LNCaP clone FGC (cell line): ENCODE results near the gene ARHGAP22.

Experiments used
- DNase-seq: peaks from one replicate; pipeline ENCODE4 v3.0.0-alpha.2; 2011; ENCODE audit warnings: low read depth
- H3K4me3 ChIP-seq: 2 replicates; pipeline ENCODE4 v1.5.1; 2011; ENCODE audit warnings: mild to moderate bottlenecking, low read depth, low read length, control low read depth
- CTCF ChIP-seq: IDR thresholded peaks from 2 replicates; pipeline ENCODE4 v1.5.1; 2012; ENCODE audit warnings: mild to moderate bottlenecking; ENCODE audit not compliant: control insufficient read depth, insufficient read depth; ENCODE audit errors: extremely low read depth

The ARHGAP22 gene

GRCh38 chr10:48612236-48612943 is 7.5 kb upstream of the ARHGAP22 start:
- no peak for DNase-seq
- no peak for TF ChIP-seq CTCF
- H3K4me3 ChIP-seq, result no peak overlapping the region

GRCh38 chr10:48611133-48611532 is 6.3 kb upstream of the ARHGAP22 start:
- no peak for DNase-seq
- no peak overlapping the region for H3K4me3 ChIP-seq
- no peak for TF ChIP-seq CTCF

- no peak for TF ChIP-seq CTCF
- no peak overlapping the region for H3K4me3 ChIP-seq
- DNase-seq, result no peak
These were observed 5.8 kb upstream of the ARHGAP22 start for GRCh38 chr10:48610585-48611093.

GRCh38 chr10:48609899-48610584 is 5.2 kb upstream of the ARHGAP22 start:
- no peak for TF ChIP-seq CTCF
- H3K4me3 ChIP-seq, result no peak overlapping the region
- DNase-seq, result no peak

- H3K4me3 ChIP-seq, result no peak overlapping the region
- no peak for DNase-seq
- TF ChIP-seq CTCF, result no peak
These were observed 4.6 kb upstream of the ARHGAP22 start for GRCh38 chr10:48609441-48609840.

GRCh38 chr10:48608976-48609375 is 4.1 kb upstream of the ARHGAP22 start:
- no peak overlapping the region for H3K4me3 ChIP-seq
- TF ChIP-seq CTCF, result no peak
- DNase-seq, result no peak
